ENCODE measurements around the gene TBC1D22A.

Gene TBC1D22A

GRCh38 chr22:47152236-47152635 is 389.8 kb downstream of the TBC1D22A start:
- Histone ChIP-seq H3K4me3 (ENCODE audit: low read depth, low read length, poor library complexity, severe bottlenecking) (no peak overlapping the region), H3F3A (ENCODE audit: insufficient read depth, low read length) (no peaks in the 10 kb centered on the region), H2AFZ (ENCODE audit: low read length) (no peak overlapping the region), H3K4me1 (ENCODE audit: insufficient read depth, low read length, severe bottlenecking) (no peaks in the 10 kb centered on the region), H3K9me2 (ENCODE audit: low read depth, low read length) (no peaks in the 10 kb centered on the region), H3K27me3 (ENCODE audit: insufficient read depth, low read length) (no peaks in the 10 kb centered on the region), H4K20me1 (ENCODE audit: insufficient read depth, low read length) (no peaks in the 10 kb centered on the region), H3K27ac (ENCODE audit: low read depth, low read length, poor library complexity, severe bottlenecking) (no peak overlapping the region), H3K36me3 (ENCODE audit: insufficient read depth, low read length) (no peaks in the 10 kb centered on the region), H3K9me3 (ENCODE audit: low read length) (no peaks in the 10 kb centered on the region), H3K4me2 (ENCODE audit: low read length) (no peak overlapping the region), H3K9ac (ENCODE audit: low read length) (no peak overlapping the region), H3K79me2 (ENCODE audit: insufficient read depth, low read length) (no peaks in the 10 kb centered on the region)
- TF ChIP-seq EZH2 (IDR thresholded peaks at IDR 0.05; ENCODE audit: borderline replicate concordance, low read length) (no peak), CTCF (IDR thresholded peaks at IDR 0.05; ENCODE audit: low read length) (no peak)

GRCh38 chr22:47152938-47153337 is 390.5 kb downstream of the TBC1D22A start:
- Histone ChIP-seq H3F3A (ENCODE audit: insufficient read depth, low read length) (no peaks in the 10 kb centered on the region), H3K9me2 (ENCODE audit: low read depth, low read length) (no peaks in the 10 kb centered on the region), H3K4me1 (ENCODE audit: insufficient read depth, low read length, severe bottlenecking) (no peaks in the 10 kb centered on the region), H3K27me3 (ENCODE audit: insufficient read depth, low read length) (no peaks in the 10 kb centered on the region), H2AFZ (ENCODE audit: low read length) (no peak overlapping the region), H3K79me2 (ENCODE audit: insufficient read depth, low read length) (no peaks in the 10 kb centered on the region), H4K20me1 (ENCODE audit: insufficient read depth, low read length) (no peaks in the 10 kb centered on the region), H3K27ac (ENCODE audit: low read depth, low read length, poor library complexity, severe bottlenecking) (no peak overlapping the region), H3K4me2 (ENCODE audit: low read length) (no peak overlapping the region), H3K36me3 (ENCODE audit: insufficient read depth, low read length) (no peaks in the 10 kb centered on the region), H3K9ac (ENCODE audit: low read length) (no peak overlapping the region), H3K9me3 (ENCODE audit: low read length) (no peaks in the 10 kb centered on the region), H3K4me3 (ENCODE audit: low read depth, low read length, poor library complexity, severe bottlenecking) (no peak overlapping the region)
- no peak for TF ChIP-seq CTCF (IDR thresholded peaks at IDR 0.05; ENCODE audit: low read length)
- no peak for TF ChIP-seq EZH2 (IDR thresholded peaks at IDR 0.05; ENCODE audit: borderline replicate concordance, low read length)

DNA sequence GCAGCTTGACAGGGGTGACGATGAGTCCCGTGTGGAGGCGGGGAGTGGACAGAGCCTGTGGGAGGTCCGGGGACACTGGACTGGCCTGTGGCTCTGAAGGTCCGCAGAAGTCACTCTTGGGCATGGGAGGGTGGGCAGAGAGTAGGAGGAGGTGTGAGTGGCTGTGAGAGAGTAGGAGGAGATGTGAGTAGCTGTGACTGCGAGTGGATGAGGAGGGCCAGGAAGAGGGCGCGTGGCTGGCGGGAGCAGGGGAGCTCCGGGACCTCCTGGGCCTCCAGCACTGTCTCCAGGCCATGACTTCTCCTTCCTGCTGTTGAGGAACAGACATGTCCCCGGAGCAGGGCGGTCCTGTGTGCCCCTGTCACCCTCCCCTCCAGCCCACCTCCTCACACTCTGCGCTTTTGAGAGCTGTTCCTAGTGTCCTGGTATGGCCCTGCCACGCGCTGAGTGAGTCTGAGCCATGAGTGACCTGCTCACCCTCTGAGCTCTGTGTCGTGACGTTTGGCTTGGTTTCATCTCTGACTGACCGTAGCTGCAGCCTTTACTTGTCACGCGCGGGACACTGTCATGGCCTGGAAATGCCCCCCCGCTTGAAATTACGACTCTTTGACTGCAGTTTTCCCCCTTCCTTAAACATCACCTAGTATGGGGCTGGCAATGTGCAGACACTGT is 391.5 kb downstream of the TBC1D22A start:
- Histone ChIP-seq H3K9ac (ENCODE audit: low read length) (no peak overlapping the region), H3F3A (ENCODE audit: insufficient read depth, low read length) (no peaks in the 10 kb centered on the region), H3K4me1 (ENCODE audit: insufficient read depth, low read length, severe bottlenecking) (no peaks in the 10 kb centered on the region), H3K79me2 (ENCODE audit: insufficient read depth, low read length) (no peaks in the 10 kb centered on the region), H2AFZ (ENCODE audit: low read length) (no peak overlapping the region), H3K4me2 (ENCODE audit: low read length) (no peak overlapping the region), H3K9me2 (ENCODE audit: low read depth, low read length) (no peaks in the 10 kb centered on the region), H3K9me3 (ENCODE audit: low read length) (no peaks in the 10 kb centered on the region), H3K27ac (ENCODE audit: low read depth, low read length, poor library complexity, severe bottlenecking) (no peak overlapping the region), H4K20me1 (ENCODE audit: insufficient read depth, low read length) (no peaks in the 10 kb centered on the region), H3K27me3 (ENCODE audit: insufficient read depth, low read length) (no peaks in the 10 kb centered on the region), H3K36me3 (ENCODE audit: insufficient read depth, low read length) (peaks cover 4% of the 10 kb centered on the region), H3K4me3 (ENCODE audit: low read depth, low read length, poor library complexity, severe bottlenecking) (no peak overlapping the region)
- TF ChIP-seq EZH2 (IDR thresholded peaks at IDR 0.05; ENCODE audit: borderline replicate concordance, low read length) (no peak), CTCF (IDR thresholded peaks at IDR 0.05; ENCODE audit: low read length) (no peak)
